ENCODE results near the gene PGC.
"Not testable (repeated sequence)": the region's sequence is repeated elsewhere in the genome, so short reads cannot be mapped to it uniquely, and the experiment has no call there.

Gene PGC

GRCh38 chr6:41768545-41769308 is 21.5 kb upstream of the PGC start:
- peak; percentile 75 to 92 (median 85) for DNase-seq
- POLR2A ChIA-PET, result interaction anchor here (0.5 to 1.5 kb wide), 4 partner anchors 19 to 36 kb away, joined by 3 to 7 read pairs (median 4); partner anchors contain the start of gene TOMM6
- H3K9me3 ChIP-seq (ENCODE audit: control extremely low read depth in 1 of 5, control insufficient read depth in 4 of 5, insufficient read depth in 2 of 5, low read depth in 1 of 5, low read length in 4 of 5), result no peaks in the 10 kb centered on the region
- H3K4me1 ChIP-seq (ENCODE audit: control extremely low read depth in 1 of 4, control insufficient read depth in 4 of 4, insufficient read depth in 4 of 4, low read length in 3 of 4), result peaks cover 6 to 40% (median 34%) of the 10 kb centered on the region in 4 experiments
- H3K27me3 ChIP-seq (replicated peaks in 2 of 5; ENCODE audit: control insufficient read depth in 4 of 5, insufficient read depth in 5 of 5, low read length in 4 of 5), result no peaks in the 10 kb centered on the region
- H3K4me3 ChIP-seq (ENCODE audit: control insufficient read depth in 1 of 7, extremely low read depth in 1 of 7, insufficient read depth in 4 of 7, low read depth in 2 of 7, low read length in 6 of 7), result peak overlapping the region in 2 of 7 experiments; percentile 14 to 40
- H3K27ac ChIP-seq (ENCODE audit: insufficient read depth in 1 of 2, low read depth in 1 of 2, low read length in 2 of 2, poor library complexity in 1 of 2, severe bottlenecking in 2 of 2), result peak overlapping the region; percentile 78 to 82
- 24% methylated on average over 6 of the region's 10 CpGs for WGBS (ENCODE audit: insufficient coverage)
- CTCF ChIA-PET, result interaction anchor here (1.0 to 2.4 kb wide), 10 partner anchors 8 to 63 kb away, joined by 3 to 12 read pairs (median 5); partner anchors contain the start of gene TOMM6
- H3K36me3 ChIP-seq (ENCODE audit: control insufficient read depth in 4 of 4, insufficient read depth in 4 of 4, low read length in 3 of 4), result peaks cover 0 to 31% (median 17%) of the 10 kb centered on the region in 4 experiments

- ChIA-PET POLR2A (interaction anchor here (1.7 kb wide), 1 partner anchor 32 kb away, joined by 4 read pairs; the partner anchor contains the start of gene TFEB), CTCF (interaction anchor here (0.8 to 4.1 kb wide), 2 partner anchors 9 to 30 kb away, joined by 3 to 16 read pairs; no protein-coding TSS in a partner anchor)
- peaks cover 6 to 46% (median 36%) of the 10 kb centered on the region in 4 experiments for H3K4me1 ChIP-seq (ENCODE audit: control extremely low read depth in 1 of 4, control insufficient read depth in 4 of 4, insufficient read depth in 4 of 4, low read length in 3 of 4)
- 51% methylated on average over 12 of the region's 12 CpGs for WGBS (ENCODE audit: insufficient coverage)
- no peaks in the 10 kb centered on the region for H3K9me3 ChIP-seq (ENCODE audit: control extremely low read depth in 1 of 5, control insufficient read depth in 4 of 5, insufficient read depth in 2 of 5, low read depth in 1 of 5, low read length in 4 of 5)
- no peaks in the 10 kb centered on the region for H3K27me3 ChIP-seq (replicated peaks in 2 of 5; ENCODE audit: control insufficient read depth in 4 of 5, insufficient read depth in 5 of 5, low read length in 4 of 5)
- DNase-seq, result peak; percentile 86 to 93 (median 89)
- peaks cover 0 to 22% (median 14%) of the 10 kb centered on the region in 4 experiments for H3K36me3 ChIP-seq (ENCODE audit: control insufficient read depth in 4 of 4, insufficient read depth in 4 of 4, low read length in 3 of 4)
- peak overlapping the region; percentile 78 to 82 for H3K27ac ChIP-seq (ENCODE audit: insufficient read depth in 1 of 2, low read depth in 1 of 2, low read length in 2 of 2, poor library complexity in 1 of 2, severe bottlenecking in 2 of 2)
- H3K4me3 ChIP-seq (ENCODE audit: control insufficient read depth in 1 of 7, extremely low read depth in 1 of 7, insufficient read depth in 4 of 7, low read depth in 2 of 7, low read length in 6 of 7), result peak overlapping the region in 1 of 7 experiments; percentile 8
Measured at GRCh38 chr6:41767112-41767833, 20.1 kb upstream of the PGC start.

- H3K4me1 ChIP-seq (ENCODE audit: control extremely low read depth in 1 of 4, control insufficient read depth in 4 of 4, insufficient read depth in 4 of 4, low read length in 3 of 4), result peaks cover 6 to 46% (median 36%) of the 10 kb centered on the region in 4 experiments
- not testable (repeated sequence) for H3K9me3 ChIP-seq (ENCODE audit: control extremely low read depth in 1 of 5, control insufficient read depth in 4 of 5, insufficient read depth in 2 of 5, low read depth in 1 of 5, low read length in 4 of 5); DNase-seq; H3K27me3 ChIP-seq (replicated peaks in 2 of 5; ENCODE audit: control insufficient read depth in 4 of 5, insufficient read depth in 5 of 5, low read length in 4 of 5); H3K4me3 ChIP-seq (ENCODE audit: control insufficient read depth in 1 of 7, extremely low read depth in 1 of 7, insufficient read depth in 4 of 7, low read depth in 2 of 7, low read length in 6 of 7); H3K27ac ChIP-seq (ENCODE audit: insufficient read depth in 1 of 2, low read depth in 1 of 2, low read length in 2 of 2, poor library complexity in 1 of 2, severe bottlenecking in 2 of 2)
- POLR2A ChIA-PET, result interaction anchor here (1.7 kb wide), 1 partner anchor 31 kb away, joined by 4 read pairs; the partner anchor contains the start of gene TFEB
- CTCF ChIA-PET, result interaction anchor here (0.5 to 4.1 kb wide), 4 partner anchors 10 to 57 kb away, joined by 3 to 16 read pairs (median 3); no protein-coding TSS in a partner anchor
- WGBS (ENCODE audit: insufficient coverage), result 94% methylated on average over 2 of the region's 4 CpGs
- H3K36me3 ChIP-seq (ENCODE audit: control insufficient read depth in 4 of 4, insufficient read depth in 4 of 4, low read length in 3 of 4), result peaks cover 0 to 11% (median 6%) of the 10 kb centered on the region in 4 experiments
Measured at GRCh38 chr6:41766043-41766664, 19.0 kb upstream of the PGC start.

- no peaks in the 10 kb centered on the region for H3K9me3 ChIP-seq (ENCODE audit: control extremely low read depth in 1 of 5, control insufficient read depth in 4 of 5, insufficient read depth in 2 of 5, low read depth in 1 of 5, low read length in 4 of 5)
- ChIA-PET POLR2A (no interaction called here), CTCF (interaction anchor here (1.0 to 4.1 kb wide), 3 partner anchors 9 to 27 kb away, joined by 3 to 16 read pairs (median 4); no protein-coding TSS in a partner anchor)
- no peaks in the 10 kb centered on the region for H3K36me3 ChIP-seq (ENCODE audit: control insufficient read depth in 4 of 4, insufficient read depth in 4 of 4, low read length in 3 of 4)
- H3K27me3 ChIP-seq (replicated peaks in 2 of 5; ENCODE audit: control insufficient read depth in 4 of 5, insufficient read depth in 5 of 5, low read length in 4 of 5), result no peaks in the 10 kb centered on the region
- no peak overlapping the region for H3K27ac ChIP-seq (ENCODE audit: insufficient read depth in 1 of 2, low read depth in 1 of 2, low read length in 2 of 2, poor library complexity in 1 of 2, severe bottlenecking in 2 of 2)
- peak in 2 of 3 donors; percentile 76 to 80 for DNase-seq
- 22% methylated on average over 1 of the region's 2 CpGs for WGBS (ENCODE audit: insufficient coverage)
- H3K4me3 ChIP-seq (ENCODE audit: control insufficient read depth in 1 of 7, extremely low read depth in 1 of 7, insufficient read depth in 4 of 7, low read depth in 2 of 7, low read length in 6 of 7), result no peak overlapping the region
- H3K4me1 ChIP-seq (ENCODE audit: control extremely low read depth in 1 of 4, control insufficient read depth in 4 of 4, insufficient read depth in 4 of 4, low read length in 3 of 4), result peaks cover 6 to 36% (median 25%) of the 10 kb centered on the region in 4 experiments
Measured at GRCh38 chr6:41763470-41763869, 16.3 kb upstream of the PGC start.

GRCh38 chr6:41759905-41760579 is 12.8 kb upstream of the PGC start:
- H3K27me3 ChIP-seq (replicated peaks in 2 of 5; ENCODE audit: control insufficient read depth in 4 of 5, insufficient read depth in 5 of 5, low read length in 4 of 5), result no peaks in the 10 kb centered on the region

More at GRCh38 chr6:41759905-41760579, 12.8 kb upstream of the PGC start:
- POLR2A ChIA-PET, result no interaction called here
- H3K27ac ChIP-seq (ENCODE audit: insufficient read depth in 1 of 2, low read depth in 1 of 2, low read length in 2 of 2, poor library complexity in 1 of 2, severe bottlenecking in 2 of 2), result no peak overlapping the region
- no peaks in the 10 kb centered on the region for H3K9me3 ChIP-seq (ENCODE audit: control extremely low read depth in 1 of 5, control insufficient read depth in 4 of 5, insufficient read depth in 2 of 5, low read depth in 1 of 5, low read length in 4 of 5)
- H3K4me3 ChIP-seq (ENCODE audit: control insufficient read depth in 1 of 7, extremely low read depth in 1 of 7, insufficient read depth in 4 of 7, low read depth in 2 of 7, low read length in 6 of 7), result no peak overlapping the region
- CTCF ChIA-PET, result interaction anchor here (1.0 to 1.5 kb wide), 3 partner anchors 12 to 61 kb away, joined by 3 to 5 read pairs (median 3); no protein-coding TSS in a partner anchor
- WGBS (ENCODE audit: insufficient coverage), result 100% methylated on average over 2 of the region's 2 CpGs
- H3K4me1 ChIP-seq (ENCODE audit: control extremely low read depth in 1 of 4, control insufficient read depth in 4 of 4, insufficient read depth in 4 of 4, low read length in 3 of 4), result peaks cover 0 to 18% (median 5%) of the 10 kb centered on the region in 4 experiments
- DNase-seq, result no peak
- H3K36me3 ChIP-seq (ENCODE audit: control insufficient read depth in 4 of 4, insufficient read depth in 4 of 4, low read length in 3 of 4), result no peaks in the 10 kb centered on the region

Data from common myeloid progenitor, CD34-positive (primary cell).